NB4 (cell line): ENCODE data around the gene PRR15.

Experiments used
- DNase-seq: peaks from one replicate; pipeline ENCODE4 v3.0.0; 2010; ENCODE audit warnings: low read depth
- H3K4me3 ChIP-seq: one replicate; pipeline ENCODE4 v1.5.1; 2011; ENCODE audit warnings: mild to moderate bottlenecking, low read depth, low read length, moderate library complexity
- MYC ChIP-seq: IDR thresholded peaks from 2 replicates; pipeline ENCODE4 v1.6.1; 2011; ENCODE audit warnings: low read depth, low read length
- POLR2A ChIP-seq: IDR thresholded peaks from 2 replicates; pipeline ENCODE4 v1.6.1; 2011; ENCODE audit warnings: mild to moderate bottlenecking; ENCODE audit not compliant: insufficient read length; ENCODE audit errors: extremely low read depth
- TF ChIP-seq, protein P1 (sequence below): IDR thresholded peaks from one replicate; pipeline ENCODE4 v1.5.1; 2012; ENCODE audit warnings: low read depth, low read length
- TF ChIP-seq, protein P2 (sequence below): IDR thresholded peaks from 2 replicates; pipeline ENCODE4 v1.6.1; 2011; ENCODE audit warnings: low read depth, low read length

Gene PRR15

DNA sequence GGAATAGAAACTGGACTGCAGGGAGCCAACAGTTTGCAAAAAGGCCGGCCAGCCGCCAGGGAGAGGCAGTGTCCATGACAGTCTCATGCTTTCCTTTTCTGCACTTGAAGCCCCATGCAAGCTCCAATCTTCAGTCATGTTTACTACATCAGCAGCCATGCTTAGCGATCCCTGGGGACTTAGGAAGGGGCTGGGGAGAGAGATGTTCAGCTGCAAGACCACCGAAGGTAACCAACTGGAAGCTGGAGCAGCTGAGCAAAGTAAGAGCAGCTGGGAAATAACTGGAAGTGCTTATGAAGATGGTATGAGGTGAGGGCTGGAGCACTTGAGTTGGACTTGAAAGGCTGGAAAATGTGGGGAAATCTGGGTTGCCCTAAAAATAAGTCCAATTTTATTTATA lies 37.0 kb downstream of the PRR15 start:
- no peak overlapping the region for H3K4me3 ChIP-seq
- DNase-seq = no peak
- TF ChIP-seq, protein P1, sequence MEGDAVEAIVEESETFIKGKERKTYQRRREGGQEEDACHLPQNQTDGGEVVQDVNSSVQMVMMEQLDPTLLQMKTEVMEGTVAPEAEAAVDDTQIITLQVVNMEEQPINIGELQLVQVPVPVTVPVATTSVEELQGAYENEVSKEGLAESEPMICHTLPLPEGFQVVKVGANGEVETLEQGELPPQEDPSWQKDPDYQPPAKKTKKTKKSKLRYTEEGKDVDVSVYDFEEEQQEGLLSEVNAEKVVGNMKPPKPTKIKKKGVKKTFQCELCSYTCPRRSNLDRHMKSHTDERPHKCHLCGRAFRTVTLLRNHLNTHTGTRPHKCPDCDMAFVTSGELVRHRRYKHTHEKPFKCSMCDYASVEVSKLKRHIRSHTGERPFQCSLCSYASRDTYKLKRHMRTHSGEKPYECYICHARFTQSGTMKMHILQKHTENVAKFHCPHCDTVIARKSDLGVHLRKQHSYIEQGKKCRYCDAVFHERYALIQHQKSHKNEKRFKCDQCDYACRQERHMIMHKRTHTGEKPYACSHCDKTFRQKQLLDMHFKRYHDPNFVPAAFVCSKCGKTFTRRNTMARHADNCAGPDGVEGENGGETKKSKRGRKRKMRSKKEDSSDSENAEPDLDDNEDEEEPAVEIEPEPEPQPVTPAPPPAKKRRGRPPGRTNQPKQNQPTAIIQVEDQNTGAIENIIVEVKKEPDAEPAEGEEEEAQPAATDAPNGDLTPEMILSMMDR = no peak
- TF ChIP-seq, protein P2, sequence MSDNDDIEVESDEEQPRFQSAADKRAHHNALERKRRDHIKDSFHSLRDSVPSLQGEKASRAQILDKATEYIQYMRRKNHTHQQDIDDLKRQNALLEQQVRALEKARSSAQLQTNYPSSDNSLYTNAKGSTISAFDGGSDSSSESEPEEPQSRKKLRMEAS = no peak
- TF ChIP-seq MYC (no peak), POLR2A (no peak)

DNA sequence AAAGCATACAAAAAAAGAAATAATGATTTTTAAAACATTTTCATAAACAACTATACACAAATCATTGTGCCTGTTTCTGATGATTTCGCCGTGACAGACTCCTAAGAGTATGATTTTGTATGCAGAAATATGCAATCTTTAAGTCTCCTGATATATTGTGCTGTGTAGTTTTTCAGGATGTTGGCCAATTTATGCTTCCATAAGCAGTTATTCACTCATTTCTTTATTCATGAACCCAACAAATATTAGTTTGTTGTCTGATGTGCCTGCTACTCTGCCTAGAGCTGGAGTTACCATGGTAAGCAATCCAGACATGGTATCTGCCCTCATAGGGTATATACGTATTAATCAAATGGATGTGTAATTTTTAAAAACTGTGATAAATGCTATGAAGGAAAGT lies 40.4 kb downstream of the PRR15 start:
- H3K4me3 ChIP-seq = no peak overlapping the region
- TF ChIP-seq, protein P2 = no peak
- TF ChIP-seq, protein P1 = no peak
- no peak for TF ChIP-seq MYC
- no peak for TF ChIP-seq POLR2A

DNA sequence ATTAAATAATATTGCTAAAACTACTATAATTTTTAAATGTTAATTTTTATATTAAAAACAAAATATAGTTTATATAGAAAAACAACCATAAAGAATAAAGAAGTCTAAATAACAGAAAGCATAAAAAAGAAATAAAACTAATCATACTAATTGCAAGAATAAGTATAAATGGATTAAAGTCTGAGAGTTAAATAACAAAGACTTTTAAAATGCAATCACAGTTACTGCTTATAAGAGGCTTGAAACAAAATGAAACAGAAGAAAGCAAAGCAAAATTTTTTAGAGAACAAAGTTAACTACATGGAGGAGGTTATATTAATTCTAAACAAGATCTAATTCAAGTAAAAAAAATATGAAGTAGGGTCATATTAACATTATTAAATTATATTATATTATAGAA lies 41.1 kb downstream of the PRR15 start:
- H3K4me3 ChIP-seq = no peak overlapping the region
- no peak for DNase-seq
- TF ChIP-seq, protein P2 = no peak
- TF ChIP-seq, protein P1 = no peak
- TF ChIP-seq MYC = no peak
- TF ChIP-seq POLR2A = no peak

More for the DNA sequence above, 40.4 kb downstream of the PRR15 start:
- DNase-seq = no peak

DNA sequence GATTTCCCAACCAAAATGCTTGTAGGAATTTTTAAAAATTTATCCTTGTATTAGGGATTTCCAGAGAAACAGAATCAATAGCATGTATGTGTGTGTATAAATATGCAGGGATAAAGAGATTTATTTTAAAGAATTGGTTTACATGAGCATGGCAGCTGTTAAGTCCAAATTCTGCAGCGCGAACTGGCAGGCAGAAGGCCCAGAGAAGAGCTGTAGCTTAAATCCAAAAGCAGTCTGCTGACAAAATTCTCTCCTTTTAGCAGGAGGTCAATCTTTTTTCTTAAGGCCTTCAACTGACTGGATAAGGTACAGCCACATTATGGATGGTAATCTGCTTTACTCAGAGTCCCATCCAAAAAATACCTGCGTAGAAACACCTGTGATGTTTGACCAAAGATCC lies 42.0 kb downstream of the PRR15 start:
- TF ChIP-seq POLR2A = no peak
- TF ChIP-seq MYC = no peak
- TF ChIP-seq, protein P2 = no peak
- TF ChIP-seq, protein P1 = no peak
- DNase-seq = no peak
- no peak overlapping the region for H3K4me3 ChIP-seq

DNA sequence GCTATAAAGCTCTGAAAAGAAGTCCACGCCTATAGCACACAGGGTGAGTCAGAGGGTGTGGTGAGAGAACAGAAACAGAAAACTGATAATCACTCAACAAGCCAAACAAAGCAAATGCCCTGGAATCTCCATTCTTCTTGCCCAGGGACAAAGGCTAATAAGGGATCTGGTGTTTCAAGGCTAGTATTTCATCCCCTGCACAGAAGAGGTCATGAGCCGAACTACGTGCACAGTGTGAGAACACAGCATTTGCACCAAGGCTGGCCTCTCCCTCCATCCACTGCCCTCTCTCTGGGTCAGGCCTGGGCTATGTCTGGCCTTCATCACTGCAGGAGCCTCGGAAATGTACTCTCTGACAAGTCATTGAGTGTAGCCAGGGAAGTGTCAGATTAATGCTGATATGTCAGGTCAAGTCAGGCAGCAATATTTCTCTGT lies 42.7 kb downstream of the PRR15 start:
- no peak for TF ChIP-seq POLR2A
- TF ChIP-seq MYC = no peak
- TF ChIP-seq, protein P1 = no peak
- TF ChIP-seq, protein P2 = no peak
- DNase-seq = no peak
- H3K4me3 ChIP-seq = no peak overlapping the region
